Fibroblast of pulmonary artery (primary cell): ENCODE measurements around the gene TECR.

Experiments
- DNase-seq: peaks from one replicate; pipeline ENCODE4 v3.0.0-alpha.2; 2010; ENCODE audit warnings: low read depth
- H3K4me3 ChIP-seq: replicated peaks from 2 replicates; pipeline ENCODE4 v1.5.1; 2011; ENCODE audit warnings: low read depth, mild to moderate bottlenecking, control low read depth, low read length, moderate library complexity
- TF ChIP-seq, protein P1 (sequence below): IDR thresholded peaks from 2 replicates; pipeline ENCODE4 v1.5.1; 2011; ENCODE audit warnings: mild to moderate bottlenecking, control low read depth, low read length, inconsistent platforms; ENCODE audit errors: missing control alignments

TECR gene

DNA sequence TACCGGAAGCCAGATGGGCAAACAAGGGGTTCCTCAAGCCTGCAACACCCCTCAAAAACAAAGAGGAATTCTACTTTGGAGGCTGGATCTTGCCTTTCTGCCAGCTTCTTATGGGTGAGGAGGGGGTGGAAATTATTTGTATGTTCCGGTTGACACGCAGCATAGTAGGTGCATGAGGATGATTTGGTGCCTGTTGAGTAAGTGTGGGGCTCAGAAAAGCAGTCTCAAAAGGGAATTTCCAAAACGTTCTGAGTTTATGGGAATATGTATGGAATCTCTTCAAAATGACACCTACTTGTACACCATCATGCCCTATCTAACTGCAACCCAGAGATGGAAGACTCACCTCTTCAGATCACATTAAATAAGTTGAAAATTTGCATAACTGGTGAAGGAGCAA, 3.0 kb upstream of the TECR start:
- no peak for DNase-seq
- TF ChIP-seq, protein P1, sequence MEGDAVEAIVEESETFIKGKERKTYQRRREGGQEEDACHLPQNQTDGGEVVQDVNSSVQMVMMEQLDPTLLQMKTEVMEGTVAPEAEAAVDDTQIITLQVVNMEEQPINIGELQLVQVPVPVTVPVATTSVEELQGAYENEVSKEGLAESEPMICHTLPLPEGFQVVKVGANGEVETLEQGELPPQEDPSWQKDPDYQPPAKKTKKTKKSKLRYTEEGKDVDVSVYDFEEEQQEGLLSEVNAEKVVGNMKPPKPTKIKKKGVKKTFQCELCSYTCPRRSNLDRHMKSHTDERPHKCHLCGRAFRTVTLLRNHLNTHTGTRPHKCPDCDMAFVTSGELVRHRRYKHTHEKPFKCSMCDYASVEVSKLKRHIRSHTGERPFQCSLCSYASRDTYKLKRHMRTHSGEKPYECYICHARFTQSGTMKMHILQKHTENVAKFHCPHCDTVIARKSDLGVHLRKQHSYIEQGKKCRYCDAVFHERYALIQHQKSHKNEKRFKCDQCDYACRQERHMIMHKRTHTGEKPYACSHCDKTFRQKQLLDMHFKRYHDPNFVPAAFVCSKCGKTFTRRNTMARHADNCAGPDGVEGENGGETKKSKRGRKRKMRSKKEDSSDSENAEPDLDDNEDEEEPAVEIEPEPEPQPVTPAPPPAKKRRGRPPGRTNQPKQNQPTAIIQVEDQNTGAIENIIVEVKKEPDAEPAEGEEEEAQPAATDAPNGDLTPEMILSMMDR = no peak
- no peak overlapping the region for H3K4me3 ChIP-seq

DNA sequence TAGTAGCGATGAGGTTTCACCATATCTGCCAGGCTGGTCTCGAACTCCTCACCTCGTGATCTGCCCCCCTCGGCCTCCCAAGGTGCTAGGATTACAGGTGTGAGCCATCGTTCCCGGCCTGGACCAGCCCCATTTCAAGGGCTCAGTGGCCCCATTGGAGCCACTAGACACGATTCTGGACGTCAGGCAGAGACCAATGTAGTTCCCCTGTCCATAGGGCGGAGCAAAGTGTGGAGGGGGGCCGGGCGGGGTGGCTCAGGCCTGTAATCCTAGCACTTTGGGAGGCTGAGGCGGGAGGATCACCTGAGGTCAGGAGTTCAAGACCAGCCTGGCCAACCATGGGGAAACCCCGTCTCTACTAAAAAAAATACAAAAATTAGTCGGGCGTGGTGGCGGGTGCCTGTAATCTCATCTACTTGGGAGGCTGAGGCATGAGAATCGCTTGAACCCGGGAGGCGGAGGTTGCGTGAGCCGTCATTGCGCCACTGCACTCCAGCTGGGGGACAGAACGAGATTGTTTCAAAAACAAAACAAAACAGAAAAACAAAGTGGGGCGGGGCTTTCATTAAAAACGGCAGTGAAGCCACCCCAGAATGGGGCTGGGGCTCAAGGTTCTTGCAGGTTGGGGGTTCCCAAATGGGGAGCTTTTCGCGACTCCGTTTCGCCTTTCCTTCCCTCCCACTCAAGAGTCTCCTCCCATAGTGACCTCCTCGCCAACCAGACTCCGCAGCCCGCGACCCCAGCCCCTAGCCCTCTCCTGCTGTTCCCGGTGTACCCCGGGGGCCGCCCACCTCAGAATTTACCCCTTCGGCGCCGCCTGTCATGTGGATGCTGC, 758 bp upstream of the TECR start:
- DNase-seq = peak; percentile 35
- TF ChIP-seq, protein P1 = no peak
- H3K4me3 ChIP-seq = peak overlapping the region; percentile 98

DNA sequence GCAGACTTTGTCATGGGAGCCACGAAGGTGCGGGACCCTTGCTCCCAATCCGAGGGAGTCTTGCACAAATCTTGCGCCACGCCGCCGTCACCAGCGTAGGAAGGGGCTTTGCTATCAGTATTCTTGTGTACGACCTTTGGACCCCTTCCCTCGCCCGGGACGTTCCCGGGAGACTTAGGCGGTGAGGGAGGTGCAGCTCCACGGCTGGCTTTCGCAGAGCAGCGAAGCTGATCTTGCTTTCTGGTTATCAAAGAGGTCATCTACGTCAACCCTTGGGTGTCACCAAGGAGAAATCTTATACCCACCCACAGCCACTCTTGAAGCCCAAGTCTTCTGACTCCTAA, 583 bp downstream of the TECR start:
- H3K4me3 ChIP-seq = peak overlapping the region; percentile 98
- TF ChIP-seq, protein P1 = no peak
- no peak for DNase-seq

DNA sequence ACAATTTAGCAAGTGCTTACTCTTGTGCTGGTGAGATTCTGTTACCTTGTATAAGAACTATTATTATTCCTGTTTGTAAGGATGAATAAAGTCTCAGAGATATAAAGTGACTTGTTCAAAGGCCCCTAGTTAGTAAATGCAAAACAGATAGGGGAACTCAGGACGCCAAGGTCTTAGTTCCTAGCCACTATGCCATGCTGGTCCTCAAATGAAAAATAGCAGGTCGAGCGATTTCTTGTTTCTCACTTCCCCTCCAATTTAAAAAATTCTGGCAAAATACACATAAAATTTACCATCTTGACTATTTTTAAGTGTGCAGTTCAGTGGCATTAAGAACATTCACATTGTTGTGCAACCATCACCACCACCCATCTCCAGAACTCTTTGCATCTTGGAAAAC, 1.1 kb downstream of the TECR start:
- TF ChIP-seq, protein P1 = no peak
- peak overlapping the region; percentile 98 for H3K4me3 ChIP-seq
- no peak for DNase-seq

DNA sequence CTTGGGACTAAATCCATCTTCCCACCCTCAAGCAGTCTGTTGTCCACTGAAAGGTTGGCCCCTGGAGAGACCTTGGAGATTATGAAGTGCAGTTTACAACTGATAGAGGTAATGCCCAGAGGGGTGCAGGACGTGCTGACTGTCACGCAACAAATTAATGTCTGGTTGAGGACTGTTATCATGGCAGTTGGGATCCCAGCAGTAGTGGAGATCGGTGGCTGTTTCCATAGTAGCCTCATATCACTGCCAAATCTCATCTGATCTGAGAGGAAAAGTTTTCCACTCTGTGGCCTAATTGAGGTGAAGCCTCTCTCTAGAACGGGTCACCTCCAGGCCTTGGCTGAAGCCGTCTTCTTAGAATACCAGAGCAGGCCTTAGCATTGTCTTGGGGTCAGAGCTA, 4.1 kb downstream of the TECR start:
- TF ChIP-seq, protein P1 = no peak
- no peak overlapping the region for H3K4me3 ChIP-seq
- no peak for DNase-seq

DNA sequence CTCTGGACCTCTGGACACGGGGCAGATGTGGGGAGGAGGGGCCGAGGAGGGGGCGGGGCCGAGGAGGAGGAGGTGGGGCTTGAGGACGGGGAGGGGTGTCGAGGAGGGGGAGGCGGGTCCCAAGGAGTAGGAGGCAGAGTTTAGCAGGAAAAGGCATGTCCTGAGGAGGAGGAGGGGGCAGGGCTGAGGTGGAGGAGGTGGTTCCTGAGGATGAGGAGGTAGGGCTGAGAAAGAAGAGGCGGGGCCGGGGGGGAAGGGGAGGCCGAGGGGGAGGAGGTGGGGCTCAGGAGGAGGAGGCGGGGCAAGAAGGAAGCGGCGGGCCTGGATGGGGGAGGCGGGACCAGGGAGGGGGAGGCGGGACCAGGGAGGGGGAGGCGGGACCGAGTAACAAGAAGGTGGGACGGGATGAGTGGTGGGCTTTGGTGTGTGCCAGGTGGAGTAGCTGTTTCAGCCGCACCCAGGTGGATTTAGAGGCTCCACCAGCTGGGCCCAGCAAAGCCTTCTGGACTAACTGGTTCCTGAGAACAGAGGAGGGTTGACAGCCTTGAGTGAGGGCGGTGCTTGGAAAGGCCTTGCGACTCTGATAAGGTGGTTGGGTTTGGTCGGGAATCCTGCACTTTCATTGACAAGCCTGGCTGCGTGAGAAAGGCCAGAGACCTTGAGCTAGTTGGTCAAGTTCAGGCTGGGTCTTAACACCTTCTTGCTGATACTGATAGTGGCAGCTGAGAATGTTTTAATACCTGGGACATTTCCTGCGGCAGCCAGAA, 7.7 kb downstream of the TECR start:
- TF ChIP-seq, protein P1 = no peak
- H3K4me3 ChIP-seq = peak overlapping the region; percentile 43
- DNase-seq = peak; percentile 89
